ENCODE data around the gene CDC73. TPM values are rescaled to one million over a fixed set of nuclear protein-coding genes. Genes with fewer than 3 reads are reported as not detected.

Gene CDC73
- total RNA-seq, 1 experiment from 2014 or later = 10.0 TPM

DNA sequence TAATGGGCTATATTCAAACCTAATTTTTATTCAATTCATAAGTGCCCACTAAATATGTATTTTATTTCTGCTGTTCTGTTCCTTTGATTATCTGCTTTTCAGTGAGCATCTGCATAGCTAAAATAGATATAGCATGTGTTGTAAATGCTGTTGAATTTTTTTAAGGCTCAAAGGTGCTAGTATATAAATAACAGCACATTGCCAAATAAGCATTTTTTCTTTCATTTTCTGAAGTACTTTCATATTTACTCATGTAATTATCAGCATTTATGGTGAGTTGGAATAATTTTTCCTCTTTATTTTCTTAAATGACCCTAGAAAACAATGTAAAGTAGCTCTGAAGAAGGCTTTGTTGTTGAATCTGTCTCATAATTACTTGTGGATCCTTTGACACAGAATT is 134.2 kb downstream of the CDC73 start:
- CTCF ChIA-PET = no interaction called here
- TF ChIP-seq, protein P1, sequence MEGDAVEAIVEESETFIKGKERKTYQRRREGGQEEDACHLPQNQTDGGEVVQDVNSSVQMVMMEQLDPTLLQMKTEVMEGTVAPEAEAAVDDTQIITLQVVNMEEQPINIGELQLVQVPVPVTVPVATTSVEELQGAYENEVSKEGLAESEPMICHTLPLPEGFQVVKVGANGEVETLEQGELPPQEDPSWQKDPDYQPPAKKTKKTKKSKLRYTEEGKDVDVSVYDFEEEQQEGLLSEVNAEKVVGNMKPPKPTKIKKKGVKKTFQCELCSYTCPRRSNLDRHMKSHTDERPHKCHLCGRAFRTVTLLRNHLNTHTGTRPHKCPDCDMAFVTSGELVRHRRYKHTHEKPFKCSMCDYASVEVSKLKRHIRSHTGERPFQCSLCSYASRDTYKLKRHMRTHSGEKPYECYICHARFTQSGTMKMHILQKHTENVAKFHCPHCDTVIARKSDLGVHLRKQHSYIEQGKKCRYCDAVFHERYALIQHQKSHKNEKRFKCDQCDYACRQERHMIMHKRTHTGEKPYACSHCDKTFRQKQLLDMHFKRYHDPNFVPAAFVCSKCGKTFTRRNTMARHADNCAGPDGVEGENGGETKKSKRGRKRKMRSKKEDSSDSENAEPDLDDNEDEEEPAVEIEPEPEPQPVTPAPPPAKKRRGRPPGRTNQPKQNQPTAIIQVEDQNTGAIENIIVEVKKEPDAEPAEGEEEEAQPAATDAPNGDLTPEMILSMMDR (conservative IDR thresholded peaks at IDR 0.05; ENCODE audit: low read depth, low read length) = no peak
- no peak for TF ChIP-seq EZH2 (IDR thresholded peaks at IDR 0.05; ENCODE audit: low read length, unreplicated experiment)
- no peak for TF ChIP-seq EZH2phosphoT487 (IDR thresholded peaks at IDR 0.05; ENCODE audit: borderline replicate concordance, low read length)
- Histone ChIP-seq H3K79me2 (ENCODE audit: low read length) (no peaks in the 10 kb centered on the region), H3K4me2 (ENCODE audit: low read length) (no peak overlapping the region), H3K4me1 (ENCODE audit: insufficient read depth, low read length) (no peaks in the 10 kb centered on the region), H3K4me3 (ENCODE audit: low read length) (no peak overlapping the region), H3F3A (ENCODE audit: low read length, unreplicated experiment) (no peaks in the 10 kb centered on the region), H3K9me2 (replicated peaks; ENCODE audit: low read length) (no peaks in the 10 kb centered on the region), H4K20me1 (ENCODE audit: low read length) (no peaks in the 10 kb centered on the region), H3K36me3 (ENCODE audit: low read depth, low read length) (no peaks in the 10 kb centered on the region), H3K9ac (ENCODE audit: low read length) (no peak overlapping the region), H2AFZ (ENCODE audit: low read length) (no peak overlapping the region), H3K9me3 (ENCODE audit: low read length) (no peaks in the 10 kb centered on the region), H3K27me3 (ENCODE audit: low read length) (no peaks in the 10 kb centered on the region), H3K27ac (ENCODE audit: low read length) (no peak overlapping the region)
- DNase-seq (no peak), ATAC-seq (no peak)
- BruUV-seq (replicated peaks) = no TSS peak
- intact Hi-C loops (cut with micrococcal nuclease) = loop anchor here (5.0 kb wide), 1 partner anchor 81 kb away; no protein-coding TSS in a partner anchor
- POLR2A ChIA-PET (ENCODE audit: unreplicated experiment) = no interaction called here

DNA sequence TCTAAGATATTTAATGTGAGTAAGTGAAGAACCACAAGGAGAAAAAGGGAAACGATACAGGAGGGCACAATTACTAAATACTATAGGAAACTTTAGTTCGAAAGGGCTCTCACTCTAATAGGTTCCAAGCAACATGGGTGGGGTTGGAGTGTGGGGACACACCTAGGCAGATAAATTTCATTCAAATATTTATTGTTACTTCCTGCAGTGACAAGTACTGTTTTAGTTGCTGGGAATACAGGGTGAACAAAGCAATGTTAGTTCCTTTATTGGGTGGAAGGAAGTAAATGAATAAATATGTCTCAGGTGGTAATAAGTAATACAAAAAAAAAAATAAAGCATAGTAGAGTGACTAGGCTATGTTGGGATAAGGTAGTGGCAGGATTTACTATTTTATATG is 137.8 kb downstream of the CDC73 start:
- DNase-seq = no peak

DNA sequence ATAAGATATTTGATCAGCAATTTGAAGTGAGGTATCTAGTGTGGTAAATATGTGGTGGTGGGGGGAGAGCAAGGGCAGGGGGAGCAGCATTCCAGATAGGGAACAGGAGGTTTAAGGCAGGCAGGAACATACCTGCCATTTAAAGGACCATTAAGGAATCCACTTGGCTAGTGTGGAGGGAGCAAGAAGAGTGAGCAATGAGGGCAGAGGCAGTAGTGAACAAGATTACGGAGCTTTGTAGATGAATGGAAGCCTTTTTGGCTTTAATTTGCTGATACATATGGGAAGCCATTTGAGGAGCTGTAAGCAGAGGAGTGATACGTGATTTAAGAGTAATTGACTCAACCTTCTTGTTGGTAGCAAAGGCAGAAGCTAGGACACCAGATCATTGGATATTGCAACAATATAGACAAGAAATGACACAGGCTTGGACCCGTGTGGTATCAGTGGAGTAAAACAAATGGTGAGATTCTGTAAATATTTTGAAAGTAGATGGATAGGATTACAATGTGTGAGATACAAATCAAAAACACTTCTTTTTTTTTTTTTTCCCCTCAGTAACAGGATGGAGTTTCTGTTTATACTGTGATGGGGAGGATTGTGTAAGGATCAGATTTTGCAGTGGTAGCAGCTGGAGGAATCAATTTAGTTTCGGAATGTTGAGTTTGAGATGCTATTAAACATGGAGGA is 138.4 kb downstream of the CDC73 start:
- Histone ChIP-seq H3K9me3 (ENCODE audit: low read length) (no peaks in the 10 kb centered on the region), H3K27ac (ENCODE audit: low read length) (no peak overlapping the region), H3K4me1 (ENCODE audit: insufficient read depth, low read length) (no peaks in the 10 kb centered on the region), H4K20me1 (ENCODE audit: low read length) (no peaks in the 10 kb centered on the region), H3K36me3 (ENCODE audit: low read depth, low read length) (no peaks in the 10 kb centered on the region), H3K4me3 (ENCODE audit: low read length) (no peak overlapping the region), H2AFZ (ENCODE audit: low read length) (no peak overlapping the region), H3K79me2 (ENCODE audit: low read length) (no peaks in the 10 kb centered on the region), H3K9ac (ENCODE audit: low read length) (no peak overlapping the region), H3K9me2 (replicated peaks; ENCODE audit: low read length) (no peaks in the 10 kb centered on the region), H3F3A (ENCODE audit: low read length, unreplicated experiment) (no peaks in the 10 kb centered on the region), H3K4me2 (ENCODE audit: low read length) (no peak overlapping the region), H3K27me3 (ENCODE audit: low read length) (no peaks in the 10 kb centered on the region)
- BruUV-seq (replicated peaks) = no TSS peak
- ChIA-PET CTCF (no interaction called here), POLR2A (ENCODE audit: unreplicated experiment) (no interaction called here)
- intact Hi-C loops (cut with micrococcal nuclease) = no loop called here
- ATAC-seq = no peak
- no peak for DNase-seq
- TF ChIP-seq EZH2phosphoT487 (IDR thresholded peaks at IDR 0.05; ENCODE audit: borderline replicate concordance, low read length) (no peak), EZH2 (IDR thresholded peaks at IDR 0.05; ENCODE audit: low read length, unreplicated experiment) (no peak)
- TF ChIP-seq, protein P1 (conservative IDR thresholded peaks at IDR 0.05; ENCODE audit: low read depth, low read length) = no peak

More for the DNA sequence above, 137.8 kb downstream of the CDC73 start:
- ChIA-PET POLR2A (ENCODE audit: unreplicated experiment) (no interaction called here), CTCF (no interaction called here)
- Histone ChIP-seq H3K79me2 (ENCODE audit: low read length) (no peaks in the 10 kb centered on the region), H3F3A (ENCODE audit: low read length, unreplicated experiment) (no peaks in the 10 kb centered on the region), H3K27me3 (ENCODE audit: low read length) (no peaks in the 10 kb centered on the region), H3K4me3 (ENCODE audit: low read length) (no peak overlapping the region), H2AFZ (ENCODE audit: low read length) (no peak overlapping the region), H3K36me3 (ENCODE audit: low read depth, low read length) (no peaks in the 10 kb centered on the region), H3K9me2 (replicated peaks; ENCODE audit: low read length) (no peaks in the 10 kb centered on the region), H3K27ac (ENCODE audit: low read length) (no peak overlapping the region), H4K20me1 (ENCODE audit: low read length) (no peaks in the 10 kb centered on the region), H3K9me3 (ENCODE audit: low read length) (no peaks in the 10 kb centered on the region), H3K4me1 (ENCODE audit: insufficient read depth, low read length) (no peaks in the 10 kb centered on the region), H3K9ac (ENCODE audit: low read length) (no peak overlapping the region), H3K4me2 (ENCODE audit: low read length) (no peak overlapping the region)
- no TSS peak for BruUV-seq (replicated peaks)
- no peak for ATAC-seq
- intact Hi-C loops (cut with micrococcal nuclease) = loop anchor here (5.0 kb wide), 1 partner anchor 78 kb away; no protein-coding TSS in a partner anchor
- TF ChIP-seq EZH2phosphoT487 (IDR thresholded peaks at IDR 0.05; ENCODE audit: borderline replicate concordance, low read length) = no peak
- TF ChIP-seq EZH2 (IDR thresholded peaks at IDR 0.05; ENCODE audit: low read length, unreplicated experiment) = no peak
- TF ChIP-seq, protein P1 (conservative IDR thresholded peaks at IDR 0.05; ENCODE audit: low read depth, low read length) = no peak

All from PC-3 (cell line).